ENCODE results near the gene ZNF22. TPM values are rescaled to one million over a fixed set of nuclear protein-coding genes. Genes with fewer than 3 reads are reported as not detected.

The ZNF22 gene
- total and polyA plus RNA-seq, 7 donors = 12.9 to 29.9 (median 18.3) TPM

DNA sequence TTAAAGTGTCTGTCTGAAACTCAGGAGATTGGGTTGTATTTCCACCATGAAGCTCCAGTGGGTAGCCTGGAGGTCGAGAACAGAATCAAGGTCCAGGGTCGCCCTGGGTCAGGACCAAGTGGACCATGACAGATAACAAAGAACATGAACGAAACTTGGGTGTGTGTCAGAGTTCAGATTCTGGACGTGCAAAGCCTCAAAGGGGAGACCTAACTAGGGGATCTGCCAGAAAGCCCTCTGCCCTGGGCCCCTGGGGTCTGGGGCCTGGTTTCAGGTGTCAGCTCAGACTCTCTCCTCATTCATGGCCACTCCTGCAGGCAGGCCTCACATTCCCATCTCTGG lies 39.5 kb upstream of the ZNF22 start:
- Histone ChIP-seq H3K4me3 (peak overlapping the region; percentile 2 to 74 (median 68)), H3K27me3 (no peaks in the 10 kb centered on the region), H3K27ac (peak overlapping the region; percentile 90 to 93 (median 91)), H3K4me1 (peaks cover 0 to 63% (median 36%) of the 10 kb centered on the region in 4 donors), H3K9me3 (no peaks in the 10 kb centered on the region), H3K36me3 (no peaks in the 10 kb centered on the region)
- 61 to 67% methylated on average over 4 of the region's 4 CpGs for WGBS, 2 donors
- no peak for TF ChIP-seq POLR2AphosphoS5 (IDR thresholded peaks at IDR 0.05)
- TF ChIP-seq, protein P1, sequence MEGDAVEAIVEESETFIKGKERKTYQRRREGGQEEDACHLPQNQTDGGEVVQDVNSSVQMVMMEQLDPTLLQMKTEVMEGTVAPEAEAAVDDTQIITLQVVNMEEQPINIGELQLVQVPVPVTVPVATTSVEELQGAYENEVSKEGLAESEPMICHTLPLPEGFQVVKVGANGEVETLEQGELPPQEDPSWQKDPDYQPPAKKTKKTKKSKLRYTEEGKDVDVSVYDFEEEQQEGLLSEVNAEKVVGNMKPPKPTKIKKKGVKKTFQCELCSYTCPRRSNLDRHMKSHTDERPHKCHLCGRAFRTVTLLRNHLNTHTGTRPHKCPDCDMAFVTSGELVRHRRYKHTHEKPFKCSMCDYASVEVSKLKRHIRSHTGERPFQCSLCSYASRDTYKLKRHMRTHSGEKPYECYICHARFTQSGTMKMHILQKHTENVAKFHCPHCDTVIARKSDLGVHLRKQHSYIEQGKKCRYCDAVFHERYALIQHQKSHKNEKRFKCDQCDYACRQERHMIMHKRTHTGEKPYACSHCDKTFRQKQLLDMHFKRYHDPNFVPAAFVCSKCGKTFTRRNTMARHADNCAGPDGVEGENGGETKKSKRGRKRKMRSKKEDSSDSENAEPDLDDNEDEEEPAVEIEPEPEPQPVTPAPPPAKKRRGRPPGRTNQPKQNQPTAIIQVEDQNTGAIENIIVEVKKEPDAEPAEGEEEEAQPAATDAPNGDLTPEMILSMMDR (IDR thresholded peaks at IDR 0.05) = no peak
- TF ChIP-seq EP300 (IDR thresholded peaks at IDR 0.05) = no peak
- no peak for TF ChIP-seq POLR2A (IDR thresholded peaks at IDR 0.05)
- intact Hi-C loops (cut with DNase I) = no loop called here
- DNase-seq = no peak

- H3K9me3 ChIP-seq = no peaks in the 10 kb centered on the region
- intact Hi-C loops (cut with DNase I) = no loop called here
- 82 to 90% methylated on average over 11 of the region's 11 CpGs for WGBS, 2 donors
- peak overlapping the region; percentile 35 to 93 (median 90) for H3K27ac ChIP-seq
- no peak for DNase-seq
- no peaks in the 10 kb centered on the region for H3K27me3 ChIP-seq
- no peaks in the 10 kb centered on the region for H3K36me3 ChIP-seq
- H3K4me3 ChIP-seq = peak overlapping the region in 3 of 4 donors; percentile 65 to 74 (median 72)
- H3K4me1 ChIP-seq = peaks cover 0 to 73% (median 39%) of the 10 kb centered on the region in 4 donors
- TF ChIP-seq EP300 (IDR thresholded peaks at IDR 0.05) = no peak
- no peak for TF ChIP-seq POLR2AphosphoS5 (IDR thresholded peaks at IDR 0.05)
- TF ChIP-seq POLR2A (IDR thresholded peaks at IDR 0.05) = no peak
- TF ChIP-seq, protein P1 (IDR thresholded peaks at IDR 0.05) = no peak
These were observed 38.6 kb upstream of the ZNF22 start for GRCh38 chr10:44961931-44962750.

DNA sequence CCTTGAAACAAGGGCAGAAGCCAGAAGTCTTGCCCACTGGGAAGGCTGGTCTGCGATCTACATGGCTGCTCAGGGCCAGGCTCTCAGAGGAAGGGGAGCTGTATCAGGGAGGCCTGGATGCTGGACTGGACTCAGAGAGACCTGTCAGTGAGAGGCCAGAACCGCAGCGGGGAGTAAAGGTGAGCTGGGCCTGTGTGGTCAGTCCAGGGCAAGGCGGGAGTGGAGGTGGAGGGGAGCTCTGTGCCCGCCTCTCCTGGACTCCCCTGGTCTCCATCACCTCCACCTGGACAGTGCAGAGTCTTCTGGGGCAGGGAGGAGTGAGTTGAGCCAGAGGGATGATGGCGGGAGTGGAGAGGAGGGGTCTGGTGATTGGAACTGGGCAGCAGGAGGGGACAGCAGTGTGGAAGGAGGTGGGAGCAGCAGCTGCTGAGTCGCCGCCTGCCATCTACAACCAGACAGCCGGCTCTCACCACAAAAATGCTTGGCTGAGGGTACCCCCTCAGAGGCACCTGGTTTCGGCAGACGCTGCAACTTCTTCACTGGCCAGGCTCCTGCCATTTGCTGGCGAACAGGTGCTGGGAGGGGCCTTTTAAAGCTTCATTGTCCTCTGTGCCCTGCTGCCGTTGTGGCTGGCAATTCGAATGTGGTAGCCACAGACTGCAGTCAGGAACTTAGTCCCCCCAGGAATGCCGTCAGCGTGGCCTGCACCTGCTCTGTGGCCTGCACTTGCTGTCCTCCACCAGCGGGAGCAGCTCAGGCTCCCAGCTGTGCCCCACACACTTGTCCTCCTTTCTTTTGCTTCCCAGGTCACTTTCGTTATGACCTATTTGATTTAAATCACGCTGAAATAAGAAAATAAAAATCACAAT lies 37.6 kb upstream of the ZNF22 start:
- no peaks in the 10 kb centered on the region for H3K9me3 ChIP-seq
- H3K27me3 ChIP-seq = no peaks in the 10 kb centered on the region
- intact Hi-C loops (cut with DNase I) = no loop called here
- H3K27ac ChIP-seq = peak overlapping the region; percentile 35 to 93 (median 90)
- TF ChIP-seq, protein P1 (IDR thresholded peaks at IDR 0.05) = peak in 1 of 4 experiments; percentile 18
- no peak for TF ChIP-seq POLR2A (IDR thresholded peaks at IDR 0.05)
- peak in 1 of 4 donors; percentile 12 for TF ChIP-seq POLR2AphosphoS5 (IDR thresholded peaks at IDR 0.05)
- H3K4me1 ChIP-seq = peaks cover 0 to 75% (median 35%) of the 10 kb centered on the region in 4 donors
- H3K36me3 ChIP-seq = no peaks in the 10 kb centered on the region
- peak overlapping the region in 3 of 4 donors; percentile 65 to 74 (median 72) for H3K4me3 ChIP-seq
- WGBS, 2 donors = 47 to 72% methylated on average over 19 of the region's 19 CpGs
- DNase-seq = peak; percentile 67

DNA sequence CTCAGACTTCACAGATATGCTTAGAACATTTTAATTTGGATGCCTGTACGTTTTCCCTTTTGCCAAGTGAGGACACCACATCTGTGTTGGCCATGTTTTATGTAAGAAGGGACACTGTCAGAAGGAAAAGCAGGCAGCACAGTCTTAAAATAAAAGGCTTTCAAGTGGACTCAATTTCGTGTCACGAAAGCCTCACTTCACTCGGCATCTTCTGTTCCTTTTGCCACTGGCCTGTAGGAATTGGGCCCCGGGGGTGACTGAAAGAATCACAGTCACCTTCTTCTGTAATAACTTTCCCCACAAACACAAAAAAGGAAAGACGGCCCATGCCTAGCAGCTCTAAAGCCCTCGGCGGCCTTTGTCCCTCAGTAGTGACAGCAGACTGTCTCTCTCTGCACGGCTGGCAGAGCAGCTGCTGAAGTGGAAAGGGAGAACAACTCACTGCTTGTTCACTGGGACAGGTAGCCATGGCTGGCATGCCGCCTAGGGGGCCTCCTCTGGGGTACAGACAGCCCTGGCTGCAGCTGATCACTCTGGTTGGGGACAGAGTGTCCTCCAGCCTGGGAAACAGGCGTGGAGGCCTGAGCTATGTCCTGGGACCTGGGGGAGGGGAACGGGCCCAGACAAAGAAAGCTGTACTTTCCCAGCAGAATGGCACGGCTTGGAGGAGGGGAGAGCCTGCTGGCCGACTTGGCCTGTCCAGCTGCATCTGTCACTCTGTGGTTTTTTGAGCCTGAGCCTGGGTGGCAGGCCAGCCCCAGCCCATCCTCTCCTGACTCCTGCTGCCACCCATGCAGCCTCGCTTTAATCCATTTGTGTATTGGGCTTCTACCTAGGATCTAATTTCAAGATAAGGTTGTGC lies 36.7 kb upstream of the ZNF22 start:
- H3K9me3 ChIP-seq = no peaks in the 10 kb centered on the region
- peak in 1 of 2 donors; percentile 13 for TF ChIP-seq POLR2A (IDR thresholded peaks at IDR 0.05)
- peak; percentile 53 to 73 (median 67) for TF ChIP-seq POLR2AphosphoS5 (IDR thresholded peaks at IDR 0.05)
- peak in 2 of 4 donors; percentile 59 to 84 for TF ChIP-seq EP300 (IDR thresholded peaks at IDR 0.05)
- TF ChIP-seq, protein P1 (IDR thresholded peaks at IDR 0.05) = no peak
- H3K4me1 ChIP-seq = peaks cover 0 to 70% (median 28%) of the 10 kb centered on the region in 4 donors
- WGBS, 2 donors = 33 to 61% methylated on average over 15 of the region's 15 CpGs
- H3K27me3 ChIP-seq = no peaks in the 10 kb centered on the region
- peak overlapping the region; percentile 35 to 93 (median 90) for H3K27ac ChIP-seq
- H3K36me3 ChIP-seq = no peaks in the 10 kb centered on the region
- peak; percentile 87 for DNase-seq
- peak overlapping the region in 3 of 4 donors; percentile 65 to 74 (median 72) for H3K4me3 ChIP-seq
- intact Hi-C loops (cut with DNase I) = no loop called here
